Amygdala (tissue), 56 donors: ENCODE results near the gene SLC18B1.

Source experiments
- DNase-seq, 56 donors: peaks; one replicate each; lab custom pipeline; 2025; lab: John Stamatoyannopoulos, UW

Gene SLC18B1

DNA sequence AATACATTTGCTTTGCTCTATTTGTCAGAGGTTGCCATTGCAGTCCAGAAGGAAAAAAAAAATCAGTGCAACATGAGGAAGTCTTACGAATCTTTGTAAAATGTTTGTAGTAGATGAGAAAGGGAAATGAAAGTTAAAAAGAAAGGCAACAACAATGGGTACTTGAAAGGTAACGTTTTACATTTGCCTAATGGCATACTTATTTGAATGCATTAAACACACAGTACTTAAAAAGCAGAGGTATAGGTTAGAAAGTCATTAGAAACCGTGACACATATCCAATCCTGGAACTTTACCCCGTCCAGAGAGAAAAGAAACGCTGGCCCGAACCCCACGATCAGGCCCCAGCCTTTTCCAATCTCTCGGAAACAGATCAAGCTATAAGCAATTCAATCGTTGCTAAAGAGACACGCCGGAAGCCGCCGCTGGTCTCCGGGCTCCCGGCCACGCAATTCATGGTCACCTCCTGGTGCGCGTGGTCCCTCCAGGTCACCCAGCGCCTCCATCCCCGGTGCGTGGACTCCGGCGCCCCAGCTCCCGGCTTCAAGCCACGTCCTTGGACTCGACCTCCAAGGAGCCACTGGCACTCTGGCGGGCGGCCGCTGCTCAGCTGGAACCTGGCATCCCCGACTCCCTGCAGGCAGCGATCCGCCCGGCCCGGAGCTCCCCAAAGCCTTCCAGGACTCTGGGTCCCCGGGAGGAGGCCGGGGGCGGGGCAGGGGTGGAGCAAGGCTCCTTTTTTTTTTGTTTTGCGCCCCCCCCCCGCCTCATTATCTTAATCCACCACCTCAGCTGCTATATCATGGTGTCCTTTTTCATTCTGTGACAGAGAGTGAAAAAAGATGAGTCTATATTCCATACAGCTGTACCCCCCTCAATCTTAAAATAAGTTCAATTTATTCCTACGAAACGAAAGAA, at the start of gene SLC18B1:
SLC18B1 (minus strand) TSS at position 687 of the 918 bp plus-strand sequence; CDS start at position 506, 181 bp downstream.
- peak in 53 of 56 donors; percentile 9 to 82 (median 50) for DNase-seq

DNA sequence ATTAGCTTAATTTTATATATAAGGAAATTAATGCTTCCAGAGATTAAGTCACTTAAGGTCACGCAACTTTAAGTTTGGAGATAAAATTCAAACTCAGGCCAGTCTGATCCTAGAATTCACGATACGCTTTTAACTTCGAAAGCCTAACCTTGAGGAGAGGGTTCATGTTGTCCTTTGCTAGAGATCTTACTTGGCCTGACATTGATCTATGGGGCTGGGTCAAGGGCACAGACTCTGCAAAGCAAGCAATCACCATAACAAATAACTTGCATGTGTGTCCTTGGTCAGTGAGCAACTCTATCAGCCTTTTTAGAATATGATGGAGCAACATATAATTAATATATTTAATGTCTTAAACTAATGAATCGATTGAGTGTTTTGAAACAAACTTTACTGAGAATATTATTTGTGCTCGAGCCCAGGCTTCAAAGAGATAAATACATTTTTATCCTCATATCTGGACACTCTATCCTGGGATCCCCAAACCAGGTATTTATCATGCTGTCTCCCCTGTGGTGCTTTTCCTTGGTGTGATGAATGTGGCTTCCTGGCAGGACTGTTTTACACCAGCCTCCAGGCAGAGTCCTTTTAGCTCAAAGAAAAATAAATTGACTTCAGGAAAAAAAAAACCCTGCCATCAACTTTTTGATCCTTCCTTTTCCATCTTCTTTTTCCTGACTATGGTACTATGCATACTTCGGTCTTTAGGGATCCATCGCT, 45.0 kb upstream of the SLC18B1 start:
- no peak for DNase-seq

DNA sequence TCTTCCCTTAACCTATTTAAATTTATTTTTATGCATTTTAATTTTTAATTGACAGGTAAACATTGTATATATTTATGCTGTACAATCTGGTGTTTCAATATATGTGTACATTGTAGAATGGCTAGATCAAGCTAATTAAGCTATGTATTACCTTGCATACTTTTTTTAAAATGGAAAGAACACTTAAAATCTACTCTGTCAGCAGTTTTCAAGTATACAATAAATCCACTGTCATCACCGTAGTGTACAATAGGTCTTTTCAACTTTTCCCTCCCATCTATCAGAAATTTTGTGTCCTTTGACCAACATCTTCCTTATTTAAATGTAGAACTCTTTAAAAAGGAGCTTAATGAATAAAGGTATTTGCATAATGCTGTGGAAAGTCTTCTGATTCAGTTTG, 43.5 kb upstream of the SLC18B1 start:
- DNase-seq, result no peak

DNA sequence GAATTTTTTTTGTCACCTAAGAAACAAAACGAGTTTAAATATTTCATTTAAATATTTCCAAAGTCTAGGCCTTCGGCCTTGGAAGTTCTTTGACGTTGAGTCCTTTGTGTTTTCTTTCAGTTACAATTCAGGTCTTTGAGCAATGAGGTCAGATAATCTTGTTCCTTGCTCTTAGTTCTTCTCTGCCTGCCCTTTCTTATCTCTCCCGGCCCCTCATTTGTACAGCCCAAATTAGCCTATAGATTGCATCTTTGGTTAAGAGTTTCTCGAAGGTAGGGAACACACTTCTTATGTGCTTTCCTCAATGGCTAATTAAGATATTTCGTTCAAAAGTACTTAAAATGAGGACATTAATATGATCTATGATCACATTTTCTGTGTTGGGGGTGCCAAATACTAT, 34.5 kb upstream of the SLC18B1 start:
- no peak for DNase-seq

DNA sequence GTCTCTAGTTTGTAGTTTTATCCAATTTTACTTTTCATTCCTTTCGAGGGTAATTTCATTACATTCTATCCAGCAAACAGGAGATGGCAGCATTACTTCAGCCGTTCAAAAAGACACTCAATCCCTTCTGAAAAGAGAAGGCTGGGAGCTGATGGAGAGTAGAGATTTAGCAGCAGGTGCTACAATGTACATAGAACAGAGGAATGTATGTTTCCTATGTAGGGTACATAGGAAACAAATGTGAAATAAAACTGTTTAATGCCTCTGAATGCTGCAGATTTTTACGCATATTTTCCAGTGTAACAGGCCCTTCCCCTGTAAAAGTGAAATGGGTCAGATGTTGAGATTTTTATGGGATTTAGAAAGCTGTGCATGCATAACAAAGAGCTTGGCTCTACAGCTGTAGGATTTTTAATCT, 31.9 kb upstream of the SLC18B1 start:
- peak in 4 of 56 donors; percentile 9 to 34 (median 22) for DNase-seq

DNA sequence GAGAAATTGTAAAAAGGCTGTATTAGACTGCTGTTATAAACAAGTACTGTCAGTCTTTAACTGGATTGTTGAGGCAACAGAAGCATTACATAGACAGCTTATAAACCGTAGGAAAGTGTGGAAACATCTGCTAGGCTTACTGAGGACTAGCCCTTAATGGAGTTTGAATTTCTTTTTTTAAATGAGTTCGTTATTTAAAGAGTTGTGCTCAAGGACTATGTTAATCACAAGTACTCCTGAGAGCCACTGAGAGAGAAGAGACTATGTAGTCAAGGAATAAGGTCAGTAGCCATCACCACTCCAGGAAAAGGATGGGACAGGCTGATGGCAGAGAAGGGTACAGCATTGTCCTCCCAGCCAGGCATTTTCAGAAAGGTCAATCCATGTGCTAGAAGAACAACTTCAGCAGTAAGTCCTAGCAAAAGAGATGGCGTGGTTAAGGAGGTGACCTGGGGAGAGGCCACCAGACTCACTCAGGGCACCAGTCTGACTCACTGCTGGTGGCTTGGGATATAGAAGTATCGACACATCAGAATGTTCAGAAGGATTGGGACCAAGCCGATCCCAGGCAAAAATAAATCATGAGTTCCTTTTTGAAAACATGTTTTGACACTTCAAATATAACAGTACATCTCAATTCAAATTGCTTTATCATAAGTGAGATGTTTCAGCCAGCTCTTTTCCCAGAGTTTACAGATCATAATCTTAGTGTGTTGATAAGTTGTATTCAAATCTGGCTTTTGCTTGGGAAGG, 22.4 kb upstream of the SLC18B1 start:
- no peak for DNase-seq

DNA sequence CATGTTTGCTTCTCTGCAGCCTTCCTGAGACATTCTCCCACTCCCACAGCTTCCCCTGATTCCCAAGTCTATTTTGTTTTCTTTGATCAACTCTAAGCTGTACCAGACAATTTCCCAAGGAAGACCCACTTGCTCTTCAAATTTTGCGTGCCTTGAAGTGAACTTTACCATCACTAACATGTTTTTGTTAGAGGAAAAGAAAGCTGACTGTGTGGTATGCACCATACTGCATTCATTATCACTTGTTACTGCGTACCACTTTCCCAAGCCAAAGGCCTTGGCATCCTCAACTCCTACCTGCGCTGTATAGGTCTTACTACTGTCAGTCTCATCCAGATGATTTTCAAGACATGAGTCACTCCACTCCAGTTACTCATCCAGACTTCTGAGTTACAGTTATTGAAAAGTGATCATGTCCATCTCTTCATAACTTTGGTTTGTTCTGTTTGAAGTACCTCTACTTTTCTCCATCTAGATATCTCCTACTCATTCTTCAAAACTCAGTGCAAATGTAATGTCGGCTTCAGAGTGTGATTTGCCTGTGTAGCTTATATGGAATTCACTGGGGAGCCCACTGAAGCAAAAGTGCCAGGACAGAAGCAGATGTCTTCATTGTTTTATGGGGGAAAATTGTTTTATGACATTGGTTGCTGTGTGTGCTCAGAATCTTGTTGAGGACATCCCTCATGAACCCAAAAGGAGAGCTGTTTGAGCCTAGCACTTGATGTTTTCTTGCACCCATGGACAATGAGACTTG, 21.1 kb upstream of the SLC18B1 start:
- DNase-seq, result no peak

DNA sequence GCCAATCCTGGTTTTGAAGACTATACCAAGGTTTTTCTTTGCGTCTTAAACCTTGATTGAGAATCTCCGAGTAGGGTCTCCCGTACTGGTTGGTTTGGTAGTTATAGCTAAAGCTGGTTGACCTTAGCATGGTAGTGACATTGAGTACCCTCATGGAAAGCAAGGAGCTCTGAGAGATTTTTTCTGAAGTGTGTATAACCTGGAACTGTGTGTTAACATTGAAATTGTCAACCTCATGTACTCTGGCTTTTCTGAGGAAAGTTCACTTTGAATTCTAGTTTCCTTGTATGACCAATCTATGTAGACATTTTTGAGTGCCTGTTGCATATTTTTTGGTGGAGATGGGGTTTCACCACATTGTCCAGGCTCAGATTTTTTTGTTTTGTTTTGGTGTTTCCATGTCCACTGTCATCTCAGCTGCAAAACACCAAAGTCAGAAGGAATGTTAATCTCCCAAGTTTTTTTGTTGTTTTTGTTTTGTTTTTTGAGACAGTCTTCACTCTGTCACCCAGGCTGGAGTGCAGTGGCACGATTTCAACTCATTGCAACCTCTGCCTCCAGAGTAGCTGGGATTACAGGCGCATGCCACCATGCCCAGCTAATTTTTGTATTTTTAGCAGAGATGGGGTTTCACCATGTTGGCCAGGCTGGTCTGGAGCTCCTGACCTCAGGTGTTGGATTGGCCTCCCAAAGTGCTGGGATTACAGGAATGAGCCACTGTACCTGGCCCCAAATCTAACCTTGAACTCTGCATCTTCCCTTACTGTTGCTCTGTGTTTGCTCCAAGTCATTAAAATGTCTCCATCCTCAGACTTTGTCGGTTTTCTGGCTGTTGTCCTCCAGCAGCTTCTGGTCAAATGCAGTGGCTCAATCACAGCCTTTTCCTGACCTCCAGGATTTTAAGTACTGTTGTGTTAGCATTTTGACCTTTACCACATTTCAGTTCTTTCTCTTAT, 20.2 kb upstream of the SLC18B1 start:
- DNase-seq, result no peak

DNA sequence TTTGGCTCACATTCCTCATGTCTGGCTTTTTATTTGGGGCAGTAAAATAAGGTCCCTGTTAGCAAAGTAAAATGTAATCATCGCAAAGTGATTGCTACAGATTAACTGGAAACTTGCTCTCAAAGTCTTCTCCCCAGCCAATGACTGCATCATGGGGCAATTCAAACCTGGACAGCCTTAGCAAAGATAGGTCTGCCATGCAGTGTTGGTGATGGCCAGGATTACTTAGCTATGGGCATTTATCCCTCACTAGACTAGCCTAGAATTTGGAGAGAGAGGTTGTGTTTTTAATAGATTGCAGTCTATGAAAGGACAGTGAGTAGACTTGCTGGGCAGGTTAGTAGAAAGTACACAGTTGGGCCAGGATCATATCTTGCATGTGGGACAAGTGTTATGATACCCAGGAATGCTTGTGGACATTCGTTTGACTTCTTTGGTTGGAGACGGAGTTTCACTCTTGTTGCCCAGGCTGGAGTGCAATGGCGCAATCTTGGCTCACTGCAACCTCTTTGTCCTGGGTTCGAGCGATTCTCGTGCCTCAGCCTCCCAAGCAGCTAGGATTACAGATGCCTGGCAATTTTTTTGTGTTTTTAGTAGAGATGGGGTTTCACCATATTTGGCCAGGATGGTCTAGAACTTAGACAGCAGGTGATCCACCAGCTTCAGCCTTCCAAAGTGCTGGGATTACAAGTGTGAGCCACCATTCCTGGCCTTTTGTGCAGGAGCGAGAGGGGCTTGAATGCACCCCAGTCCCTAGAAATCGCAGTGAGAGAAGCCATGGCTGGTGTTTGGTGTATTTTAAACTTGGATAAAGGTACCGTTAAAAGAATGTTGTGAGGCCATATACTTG, 19.3 kb upstream of the SLC18B1 start:
- DNase-seq, result no peak

DNA sequence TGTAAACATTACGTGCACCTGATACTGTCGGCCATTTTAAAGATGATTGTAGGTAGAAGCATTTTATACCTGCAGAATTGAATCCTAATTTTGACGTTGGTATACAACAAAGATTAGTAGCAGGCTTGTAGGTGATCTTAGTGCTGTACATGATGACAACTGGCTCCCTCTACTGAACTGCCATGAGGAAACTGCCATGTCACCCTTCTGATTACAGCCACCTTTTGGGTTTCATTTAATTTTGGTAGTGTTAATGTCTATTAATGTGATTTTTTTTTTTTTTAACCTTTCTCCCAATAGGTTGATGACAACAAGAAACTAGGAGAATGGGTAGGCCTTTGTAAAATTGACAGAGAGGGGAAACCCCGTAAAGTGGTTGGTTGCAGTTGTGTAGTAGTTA, 18.2 kb upstream of the SLC18B1 start:
- DNase-seq, result no peak

DNA sequence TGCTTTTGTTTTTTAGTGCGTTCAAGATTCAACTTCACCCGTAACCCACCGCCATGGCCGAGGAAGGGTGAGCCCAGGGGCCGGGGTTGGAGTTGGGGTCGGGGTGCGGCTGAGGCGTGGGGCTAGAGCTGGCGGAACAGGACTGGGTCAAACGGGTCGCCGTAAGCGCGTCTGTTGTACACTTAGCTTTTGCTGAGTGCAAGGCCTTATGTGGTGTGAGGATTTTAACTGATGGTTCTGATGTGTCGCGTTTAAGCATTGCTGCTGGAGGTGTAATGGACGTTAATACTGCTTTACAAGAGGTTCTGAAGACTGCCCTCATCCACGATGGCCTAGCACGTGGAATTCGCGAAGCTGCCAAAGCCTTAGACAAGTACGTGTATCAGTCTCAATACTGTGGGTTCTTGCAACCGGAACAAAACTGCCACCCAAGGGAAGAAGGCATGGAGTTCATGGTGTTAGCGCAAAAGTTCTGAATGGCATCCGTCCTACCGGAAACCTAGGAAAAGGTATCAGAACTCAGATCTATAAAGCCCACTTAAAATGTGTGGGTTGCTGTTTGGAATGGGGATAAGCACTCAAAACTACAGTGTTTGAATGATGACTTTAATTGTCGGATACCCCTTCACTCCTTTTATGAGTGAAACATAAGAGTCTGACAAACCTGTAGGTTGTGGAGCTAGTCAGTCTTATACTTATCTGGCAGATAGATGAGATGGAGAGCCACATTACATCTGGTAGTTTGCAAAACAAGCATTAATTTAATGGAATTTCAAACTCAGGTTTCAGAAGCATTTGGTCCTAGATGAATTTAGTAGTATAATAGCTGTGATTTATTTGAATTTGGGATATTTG, 16.5 kb upstream of the SLC18B1 start:
- DNase-seq, result no peak

DNA sequence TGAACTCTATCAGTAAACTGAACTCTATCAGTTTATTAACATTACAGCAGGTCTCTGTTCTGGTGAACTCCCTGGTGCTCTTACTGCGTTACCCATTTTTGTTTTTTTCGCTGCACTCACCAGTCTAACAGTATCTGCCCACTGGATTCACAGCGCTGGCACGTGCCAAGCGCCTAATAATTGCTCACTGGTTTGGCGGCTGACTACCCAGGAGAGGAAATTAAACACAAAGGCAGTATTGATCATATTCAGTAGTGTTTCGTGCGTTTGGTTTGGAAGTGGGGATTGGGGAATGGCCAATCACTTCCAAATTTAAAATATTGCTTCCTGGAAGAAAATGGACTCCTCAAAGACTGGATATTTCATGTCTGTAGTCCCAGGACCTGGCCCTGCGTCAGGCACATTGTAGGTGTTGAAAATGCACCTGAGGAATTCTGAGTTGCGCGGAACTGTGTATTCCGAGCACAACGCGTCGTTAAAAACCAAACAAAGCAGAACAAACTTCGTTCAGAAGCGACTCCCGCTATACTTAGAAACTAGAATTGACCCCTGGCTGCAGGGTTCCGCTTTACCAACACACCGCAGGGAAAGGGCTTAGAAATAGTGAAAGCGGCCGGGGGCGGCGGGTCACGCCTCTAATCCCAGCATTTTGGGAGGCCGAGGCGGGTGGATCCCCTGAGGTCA, 14.9 kb upstream of the SLC18B1 start:
- DNase-seq, result peak in 38 of 56 donors; percentile 7 to 68 (median 37)

DNA sequence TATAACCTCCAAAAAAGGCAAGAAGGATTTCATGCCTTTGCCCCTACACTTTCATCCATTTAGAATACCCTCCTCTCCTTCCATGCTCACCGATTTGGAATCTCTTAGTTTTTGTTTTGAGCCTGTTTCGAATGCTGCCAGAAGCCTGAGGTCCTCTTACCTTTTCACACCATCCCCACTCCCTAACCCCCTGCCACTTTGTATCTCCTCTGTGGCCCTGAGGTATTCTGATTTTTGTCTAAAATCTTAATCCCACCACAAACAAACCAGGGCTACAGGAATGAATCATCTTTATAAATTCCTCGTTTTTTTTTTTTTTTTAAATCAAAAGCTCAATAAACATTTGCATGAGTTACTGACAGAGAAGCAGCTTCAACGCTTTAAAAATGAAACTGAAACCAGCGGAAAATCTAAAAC, 14.3 kb upstream of the SLC18B1 start:
- no peak for DNase-seq

DNA sequence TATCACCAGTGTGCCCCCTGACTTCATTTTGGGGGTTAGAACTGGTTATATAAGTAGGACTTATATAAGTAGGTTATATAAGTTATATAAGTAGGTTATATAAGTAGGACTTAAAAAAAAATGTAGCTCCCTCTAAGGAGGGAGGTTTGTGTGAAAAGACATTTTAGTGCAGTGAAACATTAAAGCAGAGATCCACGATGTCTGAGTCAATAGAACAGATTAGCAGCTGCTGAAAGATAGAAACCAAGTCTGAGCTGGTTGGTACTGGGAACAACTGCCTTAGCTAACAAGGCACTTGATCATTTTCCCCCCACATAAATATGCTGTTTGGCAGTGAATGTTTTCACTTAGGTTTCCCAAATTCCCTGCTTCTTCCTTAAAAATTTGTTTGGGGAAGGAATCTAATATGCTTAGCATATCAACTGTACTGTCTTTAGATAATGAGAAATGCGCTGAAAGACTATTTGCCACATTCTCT, 13.9 kb upstream of the SLC18B1 start:
- peak in 1 of 56 donors; percentile 8 for DNase-seq

DNA sequence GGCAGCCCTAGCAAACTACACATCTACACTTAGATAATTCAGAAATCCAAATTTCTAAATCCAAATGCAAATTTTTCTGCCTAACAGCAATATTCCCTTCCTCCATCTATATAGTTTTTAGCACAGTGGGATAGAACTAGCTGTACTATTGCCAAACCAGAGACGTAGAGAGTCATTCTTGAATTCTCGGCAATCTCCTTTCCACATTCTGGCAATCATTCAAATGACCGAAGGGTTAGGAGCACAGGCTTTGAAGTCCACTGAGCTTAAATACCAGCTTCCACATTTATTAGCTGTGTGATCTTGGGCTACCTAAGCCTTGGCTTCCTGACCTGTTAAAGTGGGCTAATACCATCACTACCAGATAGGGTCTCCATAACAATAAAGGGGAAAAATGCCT, 12.8 kb upstream of the SLC18B1 start:
- DNase-seq, result no peak

DNA sequence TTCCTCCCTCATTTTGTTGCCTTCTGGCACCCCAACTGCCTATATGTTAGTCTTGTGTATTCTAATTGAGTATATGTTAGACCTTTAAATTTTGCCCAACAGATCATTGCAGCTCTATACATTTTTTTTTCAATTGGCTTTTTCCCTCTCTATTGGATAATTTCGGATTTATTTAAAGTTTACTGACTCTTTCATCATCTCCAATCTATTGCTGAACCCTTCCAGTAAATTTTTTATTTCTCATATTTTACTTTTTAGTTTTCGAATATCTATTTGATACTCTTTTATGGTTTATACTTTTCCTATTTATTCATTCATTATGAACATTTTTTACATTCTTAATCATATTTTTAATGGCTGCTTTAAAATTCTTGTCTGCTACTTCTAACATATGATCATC, 7.1 kb upstream of the SLC18B1 start:
- DNase-seq, result no peak
